SK-MEL-5 (cell line): ENCODE results near the gene STK32B. TPM values are rescaled to one million over a fixed set of nuclear protein-coding genes. Genes with fewer than 3 reads are reported as not detected.
A peak's percentile ranks its signal among the peaks of the same experiment; 100 is the strongest.
"Not testable (repeated sequence)": the region's sequence is repeated elsewhere in the genome, so short reads cannot be mapped to it uniquely, and the experiment has no call there.

Experiments used
- DNase-seq: peaks from one replicate; pipeline ENCODE4 v3.0.0-alpha.2; 2016; ENCODE audit warnings: low read depth, low spot score
- in situ Hi-C: cut with HindIII; loops from 2 replicates; pipeline ENCODE4 v1.10.0; 2016; ENCODE audit warnings: low sequenced_read_pairs, high pct_unique_total_duplicates, low pct_unique_long_range_greater_than_20kb
- total RNA-seq: library from RNA; depleted of rRNA; stranded (reverse); fragments of >200 nt; shearing (Covaris generic); gene quantifications from 2 replicates; pipeline ENCODE4 v1.2.3, GENCODE V29; 2014

STK32B gene
- total RNA-seq, 1 experiment from 2014 or later, result 3.1 TPM

- in situ Hi-C loops, result no loop called here
- peak; percentile 60 for DNase-seq
Observed at GRCh38 chr4:5399790-5400421, 348.6 kb downstream of the STK32B start.

GRCh38 chr4:5403746-5404497 lies 352.6 kb downstream of the STK32B start:
- no peak for DNase-seq
- in situ Hi-C loops, result no loop called here

- DNase-seq, result no peak
- in situ Hi-C loops, result no loop called here
Observed at GRCh38 chr4:5409237-5409636, 358.0 kb downstream of the STK32B start.

GRCh38 chr4:5409972-5410618 lies 358.8 kb downstream of the STK32B start:
- in situ Hi-C loops, result no loop called here
- peak; percentile 22 for DNase-seq

- in situ Hi-C loops, result no loop called here
- no peak for DNase-seq
Observed at GRCh38 chr4:5412296-5412695, 361.0 kb downstream of the STK32B start.

- in situ Hi-C loops, result no loop called here
- no peak for DNase-seq
Observed at GRCh38 chr4:5412751-5413150, 361.5 kb downstream of the STK32B start.

- DNase-seq, result no peak
- in situ Hi-C loops, result no loop called here
Observed at GRCh38 chr4:5416637-5417036, 365.4 kb downstream of the STK32B start.

- DNase-seq, result no peak
- in situ Hi-C loops, result no loop called here
Observed at GRCh38 chr4:5420266-5420665, 369.0 kb downstream of the STK32B start.

GRCh38 chr4:5421416-5421815 lies 370.1 kb downstream of the STK32B start:
- DNase-seq, result no peak
- in situ Hi-C loops, result no loop called here

GRCh38 chr4:5422195-5422594 lies 370.9 kb downstream of the STK32B start:
- DNase-seq, result no peak
- in situ Hi-C loops, result no loop called here

GRCh38 chr4:5423670-5424069 lies 372.4 kb downstream of the STK32B start:
- in situ Hi-C loops, result no loop called here
- no peak for DNase-seq

GRCh38 chr4:5424211-5424610 lies 372.9 kb downstream of the STK32B start:
- in situ Hi-C loops, result no loop called here
- no peak for DNase-seq

- DNase-seq, result no peak
- in situ Hi-C loops, result no loop called here
Observed at GRCh38 chr4:5424901-5425300, 373.6 kb downstream of the STK32B start.

- in situ Hi-C loops, result no loop called here
- no peak for DNase-seq
Observed at GRCh38 chr4:5429747-5430146, 378.5 kb downstream of the STK32B start.

- no peak for DNase-seq
- in situ Hi-C loops, result no loop called here
Observed at GRCh38 chr4:5433196-5433595, 381.9 kb downstream of the STK32B start.

- in situ Hi-C loops, result no loop called here
- DNase-seq, result no peak
Observed at GRCh38 chr4:5435201-5435600, 383.9 kb downstream of the STK32B start.

- in situ Hi-C loops, result no loop called here
Observed at GRCh38 chr4:5435823-5436222, 384.5 kb downstream of the STK32B start.

GRCh38 chr4:5443976-5444802 lies 392.9 kb downstream of the STK32B start:
- DNase-seq, in situ Hi-C loops: not testable (repeated sequence)

More at GRCh38 chr4:5435823-5436222, 384.5 kb downstream of the STK32B start:
- DNase-seq, result no peak
